ENCODE results near the gene IFRD2. TPM values are rescaled to one million over a fixed set of nuclear protein-coding genes. Genes with fewer than 3 reads are reported as not detected.
A peak's percentile ranks its signal among the peaks of the same experiment; 100 is the strongest.

The IFRD2 gene
- total and polyA plus RNA-seq, 2 experiments from 2014 or later, result 41.4 to 71.6 TPM

DNA sequence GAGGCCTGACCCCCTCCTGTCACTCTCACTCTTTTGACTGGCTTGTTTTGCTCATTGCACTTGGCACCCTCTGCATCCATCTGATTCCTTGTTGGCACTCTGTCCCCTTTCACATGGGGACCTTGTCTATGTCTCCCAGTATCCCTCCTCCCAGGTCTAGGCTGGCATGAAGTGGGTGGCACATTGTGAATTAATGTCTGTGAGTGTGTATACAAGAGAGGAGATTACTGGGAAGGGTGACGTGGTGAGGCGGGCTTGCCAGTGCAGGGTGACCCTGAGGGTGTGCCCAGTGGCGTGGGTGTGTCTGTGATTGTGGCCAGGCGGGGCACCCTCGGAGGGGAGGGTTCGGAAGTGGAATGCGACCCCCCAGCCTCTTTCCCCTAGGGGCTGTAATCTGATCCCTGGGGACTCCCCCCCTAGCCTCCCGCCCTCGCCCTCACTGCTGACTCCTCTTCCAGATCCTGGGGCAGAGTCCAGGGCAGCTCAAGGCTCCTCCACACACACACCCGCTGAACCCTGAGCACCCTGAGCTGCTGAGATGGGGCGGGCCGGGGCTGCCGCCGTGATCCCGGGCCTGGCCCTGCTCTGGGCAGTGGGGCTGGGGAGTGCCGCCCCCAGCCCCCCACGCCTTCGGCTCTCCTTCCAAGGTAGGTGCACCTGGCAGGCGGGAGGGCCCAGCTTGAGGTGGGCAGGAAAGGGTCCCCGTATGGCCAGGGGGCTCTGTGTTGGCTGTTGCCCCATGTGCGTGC, 23.4 kb downstream of the IFRD2 start, which contains the start of gene SEMA3B:
Gene SEMA3B, plus strand, starts transcription at position 445 of the 749 bp plus-strand sequence. Its CDS starts 94 bp downstream, at position 539.
- Histone ChIP-seq H4K20me1 (ENCODE audit: insufficient read depth, poor library complexity, severe bottlenecking) (no peaks in the 10 kb centered on the region), H3K79me2 (peaks cover 21% of the 10 kb centered on the region), H3K4me1 (ENCODE audit: insufficient read depth) (peaks cover 83% of the 10 kb centered on the region), H3K9me3 (ENCODE audit: low read depth) (no peaks in the 10 kb centered on the region), H3K27ac (peak within 1 kb of the TSS; percentile 91), H3K4me3 (no peak within 1 kb of the TSS), H3K4me2 (peak within 1 kb of the TSS; percentile 89), H3K36me3 (replicated peaks; ENCODE audit: insufficient read depth, low read depth) (no peaks in the 10 kb centered on the region), H3K9me2 (replicated peaks; ENCODE audit: insufficient read depth) (no peaks in the 10 kb centered on the region), H3K27me3 (no peaks in the 10 kb centered on the region), H2AFZ (no peak within 1 kb of the TSS)
- peak; percentile 86 for DNase-seq (ENCODE audit: low spot score)
- TF ChIP-seq EZH2 (IDR thresholded peaks at IDR 0.05; ENCODE audit: borderline replicate concordance) (no peak), CTCF (IDR thresholded peaks at IDR 0.05; ENCODE audit: poor library complexity) (no peak), EZH2phosphoT487 (IDR thresholded peaks at IDR 0.05; ENCODE audit: low read depth, severe bottlenecking, unreplicated experiment) (no peak)
- WGBS (ENCODE audit: low lambda C conversion rate, missing lambda C conversion rate), result 30% methylated on average over 16 of the region's 21 CpGs

GRCh38 chr3:50268276-50268675, 24.0 kb downstream of the IFRD2 start:
- Histone ChIP-seq H3K4me2 (peak overlapping the region; percentile 89), H3K79me2 (peaks cover 21% of the 10 kb centered on the region), H3K9me2 (replicated peaks; ENCODE audit: insufficient read depth) (no peaks in the 10 kb centered on the region), H3K27me3 (no peaks in the 10 kb centered on the region), H4K20me1 (ENCODE audit: insufficient read depth, poor library complexity, severe bottlenecking) (no peaks in the 10 kb centered on the region), H3K4me1 (ENCODE audit: insufficient read depth) (peaks cover 89% of the 10 kb centered on the region), H3K9me3 (ENCODE audit: low read depth) (no peaks in the 10 kb centered on the region), H2AFZ (no peak overlapping the region), H3K4me3 (no peak overlapping the region), H3K27ac (peak overlapping the region; percentile 91), H3K36me3 (replicated peaks; ENCODE audit: insufficient read depth, low read depth) (no peaks in the 10 kb centered on the region)
- WGBS (ENCODE audit: low lambda C conversion rate, missing lambda C conversion rate), result 77% methylated on average over 3 of the region's 3 CpGs
- no peak for DNase-seq (ENCODE audit: low spot score)
- TF ChIP-seq EZH2 (IDR thresholded peaks at IDR 0.05; ENCODE audit: borderline replicate concordance), result no peak
- TF ChIP-seq CTCF (IDR thresholded peaks at IDR 0.05; ENCODE audit: poor library complexity), result no peak
- TF ChIP-seq EZH2phosphoT487 (IDR thresholded peaks at IDR 0.05; ENCODE audit: low read depth, severe bottlenecking, unreplicated experiment), result no peak

- H3K9me3 ChIP-seq (ENCODE audit: low read depth), result no peaks in the 10 kb centered on the region
- peak overlapping the region; percentile 89 for H3K4me2 ChIP-seq
- H3K36me3 ChIP-seq (replicated peaks; ENCODE audit: insufficient read depth, low read depth), result no peaks in the 10 kb centered on the region
- H3K9me2 ChIP-seq (replicated peaks; ENCODE audit: insufficient read depth), result no peaks in the 10 kb centered on the region
- DNase-seq (ENCODE audit: low spot score), result peak; percentile 83
- peaks cover 85% of the 10 kb centered on the region for H3K4me1 ChIP-seq (ENCODE audit: insufficient read depth)
- WGBS (ENCODE audit: low lambda C conversion rate, missing lambda C conversion rate), result 12% methylated on average over 21 of the region's 22 CpGs
- TF ChIP-seq CTCF (IDR thresholded peaks at IDR 0.05; ENCODE audit: poor library complexity), result no peak
- TF ChIP-seq EZH2phosphoT487 (IDR thresholded peaks at IDR 0.05; ENCODE audit: low read depth, severe bottlenecking, unreplicated experiment), result no peak
- no peak for TF ChIP-seq EZH2 (IDR thresholded peaks at IDR 0.05; ENCODE audit: borderline replicate concordance)
- no peaks in the 10 kb centered on the region for H3K27me3 ChIP-seq
- no peak overlapping the region for H3K4me3 ChIP-seq
- no peak overlapping the region for H2AFZ ChIP-seq
- H3K79me2 ChIP-seq, result peaks cover 21% of the 10 kb centered on the region
- H4K20me1 ChIP-seq (ENCODE audit: insufficient read depth, poor library complexity, severe bottlenecking), result no peaks in the 10 kb centered on the region
- H3K27ac ChIP-seq, result peak overlapping the region; percentile 91
Observed at GRCh38 chr3:50267280-50267913, 24.8 kb downstream of the IFRD2 start.
